Measurements from ENCODE around the gene ZKSCAN4.
A peak's percentile ranks its signal among the peaks of the same experiment; 100 is the strongest.

ZKSCAN4 gene

GRCh38 chr6:28245206-28245941, 6.7 kb downstream of the ZKSCAN4 start:
- DNase-seq: no peak

DNA sequence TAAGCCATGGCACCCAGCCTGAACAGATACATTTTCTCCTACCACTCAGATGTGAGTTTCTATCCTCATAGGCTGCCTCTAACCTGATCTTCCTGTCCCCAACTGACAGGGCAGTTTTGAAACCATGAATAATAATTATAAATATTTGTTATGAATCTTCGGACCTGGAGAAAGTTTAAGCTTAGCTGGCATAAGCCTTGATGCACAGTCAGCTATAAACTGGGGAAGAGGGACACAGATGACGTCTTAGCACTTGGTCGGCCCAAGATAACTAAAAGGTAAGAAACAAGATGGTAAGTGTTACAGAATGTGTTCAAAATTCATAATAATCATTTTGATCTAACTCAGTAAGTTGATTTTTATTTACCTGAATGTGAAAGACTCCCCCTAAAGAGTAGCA, 8.1 kb downstream of the ZKSCAN4 start:
- DNase-seq: no peak

DNA sequence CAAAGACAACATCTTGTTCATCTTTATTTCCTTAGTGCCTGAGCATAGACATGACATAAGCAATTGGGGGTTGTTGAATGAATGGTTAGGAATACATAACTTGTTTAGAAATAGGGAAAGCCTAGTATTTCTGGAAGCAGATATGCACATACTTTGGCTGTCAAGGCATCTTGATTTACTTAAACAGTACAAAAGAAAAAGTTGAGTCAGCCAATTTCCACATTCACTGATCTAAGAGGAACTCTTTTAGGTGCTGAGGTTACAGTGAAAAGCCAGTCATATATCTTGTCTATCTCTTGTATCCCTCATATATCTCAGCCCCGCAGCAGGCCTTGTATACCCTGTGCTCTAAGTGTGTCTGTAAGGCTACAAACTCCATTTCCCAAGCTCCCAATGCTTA, 11.6 kb downstream of the ZKSCAN4 start:
- DNase-seq: no peak

DNA sequence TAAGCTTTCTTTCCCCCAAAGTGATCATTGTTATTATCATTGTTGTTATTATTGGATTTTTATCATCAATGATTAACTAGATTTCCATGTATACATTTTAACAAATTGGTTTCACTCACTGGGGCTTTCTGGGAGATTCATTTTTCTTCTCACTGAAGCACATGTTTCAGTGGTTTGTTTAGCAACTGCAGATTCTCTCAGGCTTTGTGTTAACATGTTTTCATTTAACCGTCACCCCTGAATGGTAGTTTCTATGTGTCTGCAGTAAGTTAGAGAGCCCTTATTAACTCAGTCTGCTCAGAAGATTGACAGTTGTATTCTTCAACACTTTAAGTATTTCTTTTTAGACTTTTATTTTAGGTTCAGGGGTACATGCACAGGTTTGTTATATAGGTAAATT, 12.4 kb downstream of the ZKSCAN4 start:
- DNase-seq: no peak

DNA sequence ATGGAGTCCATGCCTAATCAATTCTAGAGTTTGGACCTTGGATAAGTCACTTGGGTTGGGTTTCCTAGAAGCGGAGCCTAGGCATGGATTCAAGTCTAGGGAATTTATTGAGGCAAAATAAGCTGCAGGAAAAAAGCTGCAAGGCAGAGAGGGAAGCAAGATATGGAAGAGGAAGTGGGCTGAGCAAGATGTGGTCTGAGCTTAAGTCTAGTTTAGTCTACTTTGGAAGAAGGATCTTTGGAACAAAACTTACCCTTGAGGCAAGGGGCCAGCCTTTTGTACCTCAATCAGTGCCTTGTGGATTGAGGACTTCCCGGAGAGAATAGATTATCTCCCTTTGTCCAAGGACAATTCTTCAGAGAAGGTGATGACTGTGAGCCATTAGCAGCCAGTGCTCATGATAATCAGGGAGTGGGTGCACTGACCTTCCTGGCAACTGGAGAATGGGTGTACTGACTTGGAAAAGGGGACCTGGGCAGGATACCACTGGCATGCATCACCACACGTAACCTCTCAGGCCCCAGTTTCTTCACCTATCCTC, 16.1 kb downstream of the ZKSCAN4 start:
- no peak for DNase-seq

DNA sequence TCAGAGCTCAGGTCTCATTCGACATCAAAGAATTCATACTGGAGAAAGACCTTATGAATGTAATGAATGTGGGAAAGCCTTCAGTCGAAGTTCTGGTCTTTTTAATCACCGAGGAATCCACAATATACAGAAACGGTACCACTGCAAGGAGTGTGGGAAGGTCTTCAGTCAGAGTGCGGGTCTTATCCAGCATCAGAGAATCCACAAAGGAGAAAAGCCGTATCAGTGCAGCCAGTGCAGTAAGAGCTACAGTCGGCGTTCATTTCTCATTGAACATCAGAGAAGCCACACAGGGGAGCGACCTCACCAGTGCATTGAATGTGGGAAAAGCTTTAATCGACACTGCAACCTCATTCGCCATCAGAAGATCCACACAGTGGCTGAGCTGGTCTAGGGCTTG, 19.3 kb downstream of the ZKSCAN4 start:
- no peak for DNase-seq

DNA sequence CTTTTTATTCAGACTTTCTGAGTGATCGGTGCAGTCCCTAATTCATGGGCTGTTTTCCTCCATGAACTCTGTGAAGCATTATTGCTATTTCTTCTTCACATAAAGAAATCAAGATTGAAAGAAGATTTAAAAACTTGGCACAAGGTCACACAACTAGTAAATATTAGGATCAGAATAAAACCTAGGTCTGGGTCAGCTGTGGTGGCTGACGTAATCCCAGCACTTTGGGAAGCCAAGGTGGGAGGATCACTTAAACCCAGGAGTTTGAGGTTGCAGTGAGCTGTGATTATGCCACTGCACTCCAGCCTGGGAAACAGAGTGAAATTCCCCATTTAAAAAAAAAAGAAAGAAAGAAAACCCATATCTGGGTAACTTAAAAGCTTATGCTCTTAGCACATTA, 25.6 kb downstream of the ZKSCAN4 start:
- DNase-seq: no peak

DNA sequence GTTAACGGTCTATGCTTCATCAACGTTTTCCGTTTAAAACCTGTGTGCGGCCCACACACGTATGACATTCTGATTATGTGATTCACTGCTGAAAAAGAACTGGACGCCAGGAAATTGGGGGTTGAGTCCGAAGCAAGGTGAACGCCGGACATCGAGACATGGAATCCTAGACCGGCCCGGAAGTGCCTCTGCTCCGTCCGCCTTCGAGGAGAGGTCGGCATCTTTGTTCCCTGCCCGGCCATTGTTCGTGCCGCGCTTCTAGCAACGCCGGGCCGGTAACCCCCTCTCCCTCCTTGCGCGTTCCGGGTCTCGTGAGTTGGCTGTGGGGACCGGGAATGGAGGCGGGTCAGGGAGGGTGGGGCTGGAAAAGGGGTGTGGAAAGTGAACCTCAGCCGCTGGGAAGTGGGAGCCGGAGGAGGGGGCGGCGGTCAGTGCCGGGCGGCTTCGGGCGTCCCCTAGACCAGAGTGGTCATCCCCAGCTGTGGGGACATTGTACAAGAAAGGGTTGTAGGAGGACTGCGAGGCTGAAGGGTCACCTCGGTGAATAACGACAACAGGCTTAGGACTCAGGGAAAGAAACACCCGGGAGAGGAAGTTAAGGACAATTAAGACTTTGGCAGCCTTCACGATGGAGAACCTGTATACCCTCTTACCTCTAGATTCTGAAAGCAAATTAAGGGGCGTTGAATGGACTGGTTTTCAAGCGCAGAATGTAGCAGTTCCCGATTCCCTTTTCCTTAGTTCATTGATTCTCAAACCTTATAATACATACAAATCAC, 26.8 kb downstream of the ZKSCAN4 start, which contains the start of gene ZSCAN9:
TSS of gene ZSCAN9 (plus strand) at position 220 of the 779 bp plus-strand sequence. CDS start 1,810 bp downstream, outside the sequence.
- DNase-seq: peak; percentile 92

DNA sequence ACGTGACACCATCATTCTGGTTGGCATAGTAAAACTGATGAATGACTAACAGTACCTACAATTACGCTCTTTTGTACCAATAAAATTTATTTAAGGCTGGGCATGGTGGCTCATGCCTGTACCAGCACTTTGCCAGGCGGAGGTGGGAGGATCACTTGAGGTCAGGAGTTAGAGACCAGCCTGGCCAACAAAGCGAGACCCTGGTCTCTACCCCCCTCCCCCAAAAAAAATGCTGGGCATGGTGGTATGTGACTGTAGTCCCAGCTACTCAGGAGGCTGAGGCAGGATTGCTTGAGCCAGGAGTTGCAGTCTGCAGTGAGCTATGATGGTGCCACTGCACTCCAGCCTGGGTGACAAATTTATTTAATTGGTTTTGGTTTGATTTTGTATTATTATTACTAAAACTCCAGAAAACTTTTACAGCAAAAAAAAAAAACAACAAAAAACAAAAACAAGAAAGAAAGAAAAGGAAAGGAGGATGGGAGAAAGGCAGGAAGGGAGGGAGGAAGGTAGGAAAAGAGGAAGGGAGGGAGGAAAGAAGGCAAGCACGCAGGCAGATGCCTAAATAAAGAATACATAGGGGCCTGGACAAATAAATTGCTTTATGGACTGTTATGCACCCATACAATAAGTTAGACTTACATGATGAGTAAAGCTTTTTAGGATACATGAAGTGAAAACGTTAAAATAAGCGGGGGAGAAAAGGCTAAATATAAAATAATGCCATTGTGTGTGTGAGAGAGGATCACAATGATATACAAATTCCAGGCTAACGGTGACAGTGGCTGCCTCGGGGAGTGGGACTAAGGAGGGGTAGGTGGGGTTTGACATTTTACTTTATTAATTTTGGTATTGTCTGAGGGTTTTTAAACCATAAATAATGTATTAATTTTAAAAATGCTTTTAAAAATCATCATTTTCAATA, 27.7 kb downstream of the ZKSCAN4 start:
- DNase-seq: no peak

- DNase-seq: no peak
These were observed 31.6 kb downstream of the ZKSCAN4 start for GRCh38 chr6:28220257-28221133.

GRCh38 chr6:28218312-28219248, 33.5 kb downstream of the ZKSCAN4 start:
- DNase-seq: peak; percentile 72

DNA sequence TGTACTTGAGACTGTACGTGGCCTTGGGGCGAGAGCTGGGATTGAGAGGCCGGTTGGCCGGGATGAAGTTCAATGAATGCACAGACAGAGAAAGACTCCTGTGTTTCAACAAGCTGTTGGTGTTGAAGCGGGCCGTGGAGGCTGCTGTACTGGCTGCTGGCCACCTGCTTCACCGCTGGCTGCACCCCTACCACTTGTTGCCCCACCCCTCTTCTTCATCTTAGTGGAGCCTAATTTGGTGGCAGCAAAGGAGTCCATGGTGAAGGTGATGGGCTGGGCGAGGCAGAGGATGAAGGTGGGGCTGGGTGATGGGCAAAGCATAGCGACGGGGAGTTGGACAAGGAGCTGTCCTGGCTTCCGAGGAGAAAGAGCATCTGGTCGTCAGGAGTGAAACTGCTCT, 34.2 kb downstream of the ZKSCAN4 start:
- DNase-seq: no peak

- no peak for DNase-seq
These were observed 36.6 kb downstream of the ZKSCAN4 start for GRCh38 chr6:28215425-28215824.

GRCh38 chr6:28213213-28213523, 38.9 kb downstream of the ZKSCAN4 start:
- DNase-seq: no peak

GRCh38 chr6:28212510-28213212, 39.4 kb downstream of the ZKSCAN4 start:
- peak; percentile 87 for DNase-seq

GRCh38 chr6:28211840-28212509, 40.1 kb downstream of the ZKSCAN4 start:
- DNase-seq: no peak

DNA sequence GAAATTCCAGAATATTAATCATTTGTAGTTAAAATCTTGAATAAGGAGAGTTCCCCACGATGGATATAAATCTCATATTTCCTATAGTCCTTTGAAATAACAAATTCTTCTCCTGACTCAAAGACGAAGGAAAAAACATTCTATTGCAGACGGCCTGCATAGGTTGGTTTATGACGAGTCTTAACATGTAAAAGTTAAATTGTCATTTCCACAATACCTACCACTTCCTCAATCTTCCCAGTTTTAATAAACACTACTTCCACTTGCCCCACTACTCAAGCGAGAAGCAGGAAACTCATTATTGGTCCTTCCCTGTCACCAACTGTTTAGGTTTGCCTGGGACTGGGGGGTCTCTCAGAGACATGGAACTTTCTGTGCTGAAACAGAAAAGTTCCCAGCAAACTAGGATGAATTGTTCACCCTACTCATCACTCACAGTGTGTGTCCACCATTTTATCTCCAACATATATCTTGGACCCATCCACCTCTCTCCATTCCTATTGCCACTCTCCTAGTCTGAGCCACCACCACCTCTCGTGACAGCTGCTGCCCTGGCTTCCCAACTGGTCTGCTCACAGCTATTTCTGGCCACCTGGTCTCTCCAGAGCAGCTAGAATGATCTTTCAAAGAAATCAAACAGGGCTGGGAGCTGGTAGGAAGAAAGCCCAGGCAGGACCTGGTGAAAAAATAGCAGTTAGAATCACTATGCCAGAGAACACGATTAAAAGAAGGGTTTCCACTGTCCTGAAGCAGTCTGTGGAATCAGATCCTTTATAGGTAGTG, 42.1 kb downstream of the ZKSCAN4 start:
- no peak for DNase-seq

- no peak for DNase-seq
These were observed 43.9 kb downstream of the ZKSCAN4 start for GRCh38 chr6:28208111-28208659.
